ENCODE results near the gene WBP2.

GRCh38 chr17:75813081-75814020, 41.8 kb downstream of the WBP2 start:
- TF ChIP-seq, protein P1, sequence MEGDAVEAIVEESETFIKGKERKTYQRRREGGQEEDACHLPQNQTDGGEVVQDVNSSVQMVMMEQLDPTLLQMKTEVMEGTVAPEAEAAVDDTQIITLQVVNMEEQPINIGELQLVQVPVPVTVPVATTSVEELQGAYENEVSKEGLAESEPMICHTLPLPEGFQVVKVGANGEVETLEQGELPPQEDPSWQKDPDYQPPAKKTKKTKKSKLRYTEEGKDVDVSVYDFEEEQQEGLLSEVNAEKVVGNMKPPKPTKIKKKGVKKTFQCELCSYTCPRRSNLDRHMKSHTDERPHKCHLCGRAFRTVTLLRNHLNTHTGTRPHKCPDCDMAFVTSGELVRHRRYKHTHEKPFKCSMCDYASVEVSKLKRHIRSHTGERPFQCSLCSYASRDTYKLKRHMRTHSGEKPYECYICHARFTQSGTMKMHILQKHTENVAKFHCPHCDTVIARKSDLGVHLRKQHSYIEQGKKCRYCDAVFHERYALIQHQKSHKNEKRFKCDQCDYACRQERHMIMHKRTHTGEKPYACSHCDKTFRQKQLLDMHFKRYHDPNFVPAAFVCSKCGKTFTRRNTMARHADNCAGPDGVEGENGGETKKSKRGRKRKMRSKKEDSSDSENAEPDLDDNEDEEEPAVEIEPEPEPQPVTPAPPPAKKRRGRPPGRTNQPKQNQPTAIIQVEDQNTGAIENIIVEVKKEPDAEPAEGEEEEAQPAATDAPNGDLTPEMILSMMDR (optimal IDR thresholded peaks at IDR 0.05 in 1 of 3, IDR thresholded peaks at IDR 0.05 in 1 of 3, conservative IDR thresholded peaks at IDR 0.05 in 1 of 3; ENCODE audit: extremely low read depth in 1 of 3, insufficient read depth in 2 of 3, low read length in 3 of 3): no peak
- no peak for TF ChIP-seq EZH2 (IDR thresholded peaks at IDR 0.05; ENCODE audit: low read length)

Measured in keratinocyte (primary cell).